Measurements from ENCODE around the gene MAPK1. TPM values are rescaled to one million over a fixed set of nuclear protein-coding genes. Genes with fewer than 3 reads are reported as not detected.

MAPK1 gene
- total and polyA plus RNA-seq, 2 donors (not counting 3 experiments of a cell fraction or from before 2014, with no cell fraction given) = 50.9 to 163 TPM

GRCh38 chr22:21768435-21768834 lies 99.0 kb downstream of the MAPK1 start:
- Histone ChIP-seq H3K27me3 (ENCODE audit: control insufficient read depth in 2 of 2, insufficient read depth in 2 of 2, low read length in 2 of 2) (no peaks in the 10 kb centered on the region), H3K9me1 (replicated peaks; ENCODE audit: control insufficient read depth, extremely low read depth, insufficient read depth, low read length) (no peaks in the 10 kb centered on the region), H4K20me1 (replicated peaks; ENCODE audit: control insufficient read depth, extremely low read depth, insufficient read depth, low read length) (no peaks in the 10 kb centered on the region), H3K4me2 (ENCODE audit: insufficient read depth, low read length) (no peak overlapping the region), H3K36me3 (ENCODE audit: control insufficient read depth in 2 of 2, extremely low read depth in 1 of 2, insufficient read depth in 2 of 2, low read length in 2 of 2) (peaks cover 32 to 50% of the 10 kb centered on the region in 2 experiments), H3K4me3 (replicated peaks in 1 of 3; ENCODE audit: insufficient read depth in 1 of 3, low read depth in 1 of 3, low read length in 3 of 3) (no peak overlapping the region), H3K9me3 (replicated peaks; ENCODE audit: control insufficient read depth, insufficient read depth, low read length) (no peaks in the 10 kb centered on the region), H3K9ac (replicated peaks; ENCODE audit: extremely low read depth, insufficient read depth, low read length) (no peak overlapping the region), H2AFZ (ENCODE audit: low read depth, low read length) (no peak overlapping the region), H3K27ac (ENCODE audit: insufficient read depth, low read depth, low read length) (no peak overlapping the region), H3K79me2 (ENCODE audit: control insufficient read depth, insufficient read depth, low read length) (no peaks in the 10 kb centered on the region), H3K4me1 (ENCODE audit: control insufficient read depth, extremely low read depth, insufficient read depth, low read length) (no peaks in the 10 kb centered on the region)
- no peak for TF ChIP-seq CTCF (IDR thresholded peaks at IDR 0.05; ENCODE audit: extremely low read depth in 1 of 2, insufficient read depth in 1 of 2, low read depth in 1 of 2, low read length in 2 of 2)
- TF ChIP-seq EZH2 (IDR thresholded peaks at IDR 0.05; ENCODE audit: borderline replicate concordance, low read depth, low read length, severe bottlenecking) = no peak
- TF ChIP-seq FOS (IDR thresholded peaks at IDR 0.05; ENCODE audit: borderline replicate concordance, insufficient read depth, low read length) = no peak
- no peak for TF ChIP-seq POLR2A (IDR thresholded peaks at IDR 0.05; ENCODE audit: low read depth, low read length)
- no peak for TF ChIP-seq GATA2 (IDR thresholded peaks at IDR 0.05; ENCODE audit: insufficient read depth, insufficient read length, low read depth, low read length)
- no peak for TF ChIP-seq JUN (IDR thresholded peaks at IDR 0.05; ENCODE audit: borderline replicate concordance, insufficient read depth, insufficient read length, low read depth)
- no peak for TF ChIP-seq MYC (IDR thresholded peaks at IDR 0.05; ENCODE audit: low read depth, low read length)
- no peak for TF ChIP-seq POLR2AphosphoS5 (IDR thresholded peaks at IDR 0.05; ENCODE audit: insufficient read depth, low read depth, low read length)
- TF ChIP-seq MAX (IDR thresholded peaks at IDR 0.05; ENCODE audit: insufficient read depth, insufficient read length) = no peak
- DNase-seq (ENCODE audit: low read depth, low spot score) (no peak), FAIRE-seq (no peak)
- BruUV-seq (replicated peaks) = no TSS peak
- POLR2A ChIA-PET = no interaction called here
- CTCF ChIA-PET = no interaction called here
- dilution Hi-C loops (cut with MboI; ENCODE audit: extremely low pct_ligation_motif_present, low sequenced_read_pairs) (no loop called here), intact Hi-C loops (cut with micrococcal nuclease) (no loop called here)

All from endothelial cell of umbilical vein (primary cell).